A549 (cell line): ENCODE measurements around the gene PRR12. TPM values are rescaled to one million over a fixed set of nuclear protein-coding genes. Genes with fewer than 3 reads are reported as not detected.
A peak's percentile ranks its signal among the peaks of the same experiment; 100 is the strongest.

ENCODE experiments used
- ATAC-seq, 2 experiments: fragments of 200-7000 bp in 1 of 2; fragments of >200 bp in 1 of 2; cut with Nextera tagmentation in 1 of 2; cut with Tn5 transposase in 1 of 2; 3 replicates each; pipeline versions ENCODE4 v1.8.0 to v1.9.1; 2018 to 2020; ENCODE audit warnings: mild to moderate bottlenecking in 1 of 2, moderate library complexity in 1 of 2
- CTCF ChIA-PET: fragments of 300-600 bp; sonication (Branson Sonifier 250); formaldehyde crosslinking; extraction: SDS; loops from one replicate; lab custom pipeline; 2021; ENCODE audit warnings: antibody characterized with exemption, inconsistent platforms; lab: Yijun Ruan, JAX
- POLR2A ChIA-PET: fragments of 350-600 bp; formaldehyde crosslinking; extraction: SDS; loops from one replicate; lab custom pipeline; 2021; ENCODE audit warnings: antibody characterized with exemption, inconsistent platforms; lab: Yijun Ruan, JAX
- DNase-seq, 2 experiments: peaks; one replicate each; pipeline versions ENCODE4 v3.0.0 to v3.0.0-alpha.2; 2011 to 2016; ENCODE audit warnings: low read depth in 1 of 2, low spot score in 1 of 2
- FAIRE-seq: peaks from 2 replicates; lab custom pipeline; 2011; peaks lifted over from hg19 to GRCh38; lab: Jason Lieb, UNC
- H3K27ac ChIP-seq, 2 experiments: fragments of >200 bp; sonication (Bioruptor Twin); formaldehyde crosslinking; 3 replicates each; pipeline ENCODE4 v1.5.1; 2016 to 2017
- H3K4me1 ChIP-seq: fragments of >200 bp; sonication (Bioruptor Twin); formaldehyde crosslinking; 3 replicates; pipeline ENCODE4 v1.6.1; 2016
- H3K4me2 ChIP-seq: fragments of >200 bp; sonication (Bioruptor Twin); formaldehyde crosslinking; 3 replicates; pipeline ENCODE4 v1.6.1; 2016
- H3K4me3 ChIP-seq: fragments of >200 bp; sonication (Bioruptor Twin); formaldehyde crosslinking; 3 replicates; pipeline ENCODE4 v1.5.1; 2016
- H3K9me3 ChIP-seq: fragments of >200 bp; sonication (Bioruptor Twin); formaldehyde crosslinking; 3 replicates; pipeline ENCODE4 v1.6.1; 2016
- BCL3 ChIP-seq: fragments of >200 bp; sonication (Bioruptor Twin); formaldehyde crosslinking; IDR thresholded peaks from 3 replicates; pipeline ENCODE4 v1.6.1; 2016
- CEBPB ChIP-seq, 2 experiments: fragments of >200 bp in 1 of 2; sonication (Bioruptor Twin) in 1 of 2; formaldehyde crosslinking in 1 of 2; IDR thresholded peaks; 2 replicates each; pipeline ENCODE4 v1.6.1; 2012 to 2016
- CHD2 ChIP-seq: fragments of 150-350 bp; IDR thresholded peaks from 2 replicates; pipeline ENCODE4 v1.6.1; 2014; ENCODE audit warnings: low read length; ENCODE audit not compliant: partially characterized antibody
- CHD4 ChIP-seq: fragments of 200-600 bp; sonication (generic); IDR thresholded peaks from 2 replicates; pipeline ENCODE4 v1.6.1; 2016; ENCODE audit warnings: antibody characterized with exemption, mild to moderate bottlenecking, borderline replicate concordance
- E2F6 ChIP-seq: IDR thresholded peaks from 2 replicates; pipeline ENCODE4 v1.6.1; 2012; ENCODE audit warnings: low read depth, borderline replicate concordance
- EHF ChIP-seq: fragments of 250-450 bp; sonication (Bioruptor Pico); IDR thresholded peaks from 2 replicates; pipeline ENCODE4 v1.5.0; 2020; ENCODE audit warnings: mild to moderate bottlenecking
- EHMT2 ChIP-seq: fragments of 200-600 bp; sonication (generic); IDR thresholded peaks from 2 replicates; pipeline ENCODE4 v1.6.1; 2016; ENCODE audit warnings: antibody characterized with exemption, low read depth, mild to moderate bottlenecking, moderate library complexity
- EP300 ChIP-seq, 2 experiments: fragments of >200 bp; sonication (Bioruptor Twin); formaldehyde crosslinking; IDR thresholded peaks; 2 replicates in 1 of 2; 3 replicates in 1 of 2; pipeline ENCODE4 v1.6.1; 2016 to 2017
- FOSB ChIP-seq: fragments of 250-450 bp; sonication (Bioruptor Pico); IDR thresholded peaks from 2 replicates; pipeline ENCODE4 v1.5.0; 2020; ENCODE audit warnings: mild to moderate bottlenecking, moderate library complexity
- FOXS1 ChIP-seq: fragments of 250-450 bp; sonication (Bioruptor Pico); IDR thresholded peaks from 2 replicates; pipeline ENCODE4 v1.5.0; 2020; ENCODE audit warnings: mild to moderate bottlenecking, moderate library complexity
- HDAC2 ChIP-seq: fragments of 200-600 bp; sonication (generic); IDR thresholded peaks from 2 replicates; pipeline ENCODE4 v1.6.1; 2016
- HES2 ChIP-seq: fragments of >200 bp; sonication (Bioruptor Twin); formaldehyde crosslinking; IDR thresholded peaks from 2 replicates; pipeline ENCODE4 v1.6.1; 2016
- HEYL ChIP-seq: fragments of 250-450 bp; sonication (Bioruptor Pico); IDR thresholded peaks from 2 replicates; pipeline ENCODE4 v1.8.0; 2021; ENCODE audit warnings: mild to moderate bottlenecking, moderate library complexity
- JUN ChIP-seq, 2 experiments: fragments of >200 bp; sonication (Bioruptor Twin); formaldehyde crosslinking; IDR thresholded peaks; 2 replicates in 1 of 2; 3 replicates in 1 of 2; pipeline ENCODE4 v1.6.1; 2016 to 2017
- MAFK ChIP-seq: fragments of 450-650 bp; IDR thresholded peaks from 2 replicates; pipeline ENCODE4 v1.6.1; 2014; ENCODE audit not compliant: partially characterized antibody
- MAX ChIP-seq: IDR thresholded peaks from 2 replicates; pipeline ENCODE4 v1.6.1; 2012
- PBX3 ChIP-seq: IDR thresholded peaks from 2 replicates; pipeline ENCODE4 v1.6.1; 2012
- PHF8 ChIP-seq: fragments of 200-600 bp; sonication (generic); IDR thresholded peaks from 2 replicates; pipeline ENCODE4 v1.6.1; 2016; ENCODE audit warnings: low read depth, mild to moderate bottlenecking, antibody characterized with exemption, moderate library complexity, borderline replicate concordance
- POLR2A ChIP-seq: IDR thresholded peaks from 2 replicates; pipeline ENCODE4 v1.6.1; 2012; ENCODE audit warnings: mild to moderate bottlenecking, low read length
- RAD21 ChIP-seq, 2 experiments: fragments of >200 bp in 1 of 2; sonication (Bioruptor Twin) in 1 of 2; formaldehyde crosslinking in 1 of 2; IDR thresholded peaks in 1 of 2; conservative IDR thresholded peaks in 1 of 2; 2 replicates in 1 of 2; 3 replicates in 1 of 2; pipeline ENCODE4 v1.6.1; 2012 to 2018; ENCODE audit warnings: inconsistent platforms in 1 of 2
- RCOR1 ChIP-seq: fragments of 150-350 bp; IDR thresholded peaks from 2 replicates; pipeline ENCODE4 v1.6.1; 2014; ENCODE audit warnings: antibody characterized with exemption, low read length, low read depth
- RFX5 ChIP-seq: fragments of 450-650 bp; IDR thresholded peaks from 2 replicates; pipeline ENCODE4 v1.7.1; 2014; ENCODE audit warnings: antibody characterized with exemption, mild to moderate bottlenecking, moderate library complexity
- RNF2 ChIP-seq: fragments of 200-600 bp; sonication (generic); IDR thresholded peaks from 2 replicates; pipeline ENCODE4 v1.6.1; 2016; ENCODE audit warnings: low read depth, mild to moderate bottlenecking, antibody characterized with exemption, moderate library complexity, borderline replicate concordance
- SREBF2 ChIP-seq: fragments of 450-650 bp; IDR thresholded peaks from 2 replicates; pipeline ENCODE4 v1.6.1; 2014; ENCODE audit warnings: mild to moderate bottlenecking, moderate library complexity
- TFCP2L1 ChIP-seq: fragments of 250-450 bp; sonication (Bioruptor Pico); IDR thresholded peaks from 2 replicates; pipeline ENCODE4 v1.5.0; 2021; ENCODE audit warnings: mild to moderate bottlenecking
- TP53 ChIP-seq: fragments of 250-450 bp; sonication (Bioruptor Pico); IDR thresholded peaks from 2 replicates; pipeline ENCODE4 v1.5.0; 2021; ENCODE audit warnings: mild to moderate bottlenecking, moderate library complexity
- ZC3H11A ChIP-seq: fragments of 450-650 bp; IDR thresholded peaks from 2 replicates; pipeline ENCODE4 v1.6.1; 2014; ENCODE audit warnings: antibody characterized with exemption, mild to moderate bottlenecking
- ZFP36 ChIP-seq: fragments of 450-650 bp; IDR thresholded peaks from 2 replicates; pipeline ENCODE4 v1.6.1; 2014; ENCODE audit warnings: borderline replicate concordance; ENCODE audit not compliant: partially characterized antibody
- ZNF302 ChIP-seq: fragments of 250-450 bp; sonication (Bioruptor Pico); IDR thresholded peaks from 2 replicates; pipeline ENCODE4 v1.9.0; 2021; ENCODE audit warnings: inconsistent platforms, mild to moderate bottlenecking, moderate library complexity
- ZSCAN20 ChIP-seq: fragments of 250-450 bp; sonication (Bioruptor Pico); IDR thresholded peaks from 2 replicates; pipeline ENCODE4 v1.8.0; 2022; ENCODE audit warnings: mild to moderate bottlenecking, moderate library complexity
- WGBS: methylation state at CpG from one replicate; pipeline ENCODE4 v1.1.6; 2017; ENCODE audit errors: missing lambda C conversion rate; 5-methylcytosine and 5-hydroxymethylcytosine counted together
- polyA plus RNA-seq, 4 experiments: library from polyadenylated mRNA; depleted of rRNA in 3 of 4; stranded (reverse); fragments of >200 nt; fragmentation: RNase III in 1 of 4; extraction: RNeasy Plus Mini Kit Qiagen cat#74134 plus additional on column Dnase treatment in 1 of 4; gene quantifications; 2 replicates in 3 of 4; 3 replicates in 1 of 4; pipeline ENCODE4 v1.2.3, GENCODE V29; 2011 to 2017

PRR12 gene
- polyA plus RNA-seq, 2 of the 4 experiments (the other 2 are of a cell fraction), result 0.78 to 15.6 TPM

- ATAC-seq, result peak; percentile 6 to 12; a peak in 4 of 6 replicates
Observed at GRCh38 chr19:49579947-49580263, 11.1 kb upstream of the PRR12 start.

GRCh38 chr19:49580264-49581006, 10.5 kb upstream of the PRR12 start, which contains the start of gene NOSIP:
Gene NOSIP (minus strand): TSS chr19:49580556. CDS start chr19:49560691, 19,865 bp downstream.
- peak within 1 kb of the TSS; percentile 63 for H3K4me3 ChIP-seq
- FAIRE-seq (peak; percentile 68), ATAC-seq (peak; percentile 98 to 99), DNase-seq (peak; percentile 94 to 99)
- ChIA-PET CTCF (interaction anchor here (0.7 to 16.1 kb wide), 16 partner anchors 9 to 135 kb away, joined by 3 to 426 read pairs (median 4); partner anchors contain the start of genes FLT3LG and PRR12), POLR2A (interaction anchor here (0.7 to 2.8 kb wide), 15 partner anchors 9 to 127 kb away, joined by 3 to 30 read pairs (median 5); partner anchors contain the start of genes ALDH16A1, RPS11, RRAS and SCAF1)
- no peaks in the 10 kb centered on the region for H3K9me3 ChIP-seq
- H3K4me1 ChIP-seq, result peaks cover 8% of the 10 kb centered on the region; the same call in 2 of the 3 replicates
- peak within 1 kb of the TSS; percentile 68 to 88 for H3K27ac ChIP-seq
- peak within 1 kb of the TSS; percentile 80 for H3K4me2 ChIP-seq
- 2% methylated on average over 31 of the region's 31 CpGs for WGBS
- no peak for TF ChIP-seq TP53
- TF ChIP-seq POLR2A, result peak; percentile 99
- peak; percentile 58; the same call in 1 of the 2 replicates for TF ChIP-seq PHF8
- TF ChIP-seq RAD21 (conservative IDR thresholded peaks at IDR 0.05 in 1 of 2, IDR thresholded peaks at IDR 0.05 in 1 of 2), result 0 out of 5 replicates have a peak, but pooled peaks of 1 of the 2 experiments have one; percentile 4
- TF ChIP-seq BCL3, result peak; percentile 94; the same call in 2 of the 3 replicates
- TF ChIP-seq HEYL (CRISPR knock-in tag), result no peak
- TF ChIP-seq FOSB (CRISPR knock-in tag), result no peak; the same call in 1 of the 2 replicates
- peak in 1 of 2 experiments; percentile 72; a peak in 1 of 4 replicates for TF ChIP-seq CEBPB (IDR thresholded peaks at IDR 0.05)
- no peak for TF ChIP-seq FOXS1 (CRISPR knock-in tag)
- 0 out of 2 replicates have a peak, but pooled peaks have one; percentile 34 for TF ChIP-seq CHD4
- TF ChIP-seq SREBF2, result peak; percentile 13; the same call in 1 of the 2 replicates
- no peak for TF ChIP-seq EHF (CRISPR knock-in tag)
- peak; percentile 78 for TF ChIP-seq PBX3
- TF ChIP-seq RCOR1, result no peak
- TF ChIP-seq RFX5, result peak; percentile 54; the same call in 1 of the 2 replicates
- TF ChIP-seq ZFP36, result peak; percentile 65
- TF ChIP-seq MAX, result peak; percentile 88
- TF ChIP-seq HES2, result no peak
- peak; percentile 72 for TF ChIP-seq E2F6
- no peak for TF ChIP-seq EHMT2
- no peak for TF ChIP-seq EP300 (IDR thresholded peaks at IDR 0.05)
- peak; percentile 37; the same call in 1 of the 2 replicates for TF ChIP-seq ZC3H11A
- no peak for TF ChIP-seq RNF2
- peak; percentile 74 for TF ChIP-seq HDAC2
- TF ChIP-seq CHD2, result no peak
- peak; percentile 96 to 97 for TF ChIP-seq JUN (IDR thresholded peaks at IDR 0.05)
- TF ChIP-seq TFCP2L1, result no peak
- TF ChIP-seq ZSCAN20, result no peak
- no peak for TF ChIP-seq ZNF302 (CRISPR knock-in tag)

More at GRCh38 chr19:49579947-49580263, 11.1 kb upstream of the PRR12 start:
- DNase-seq, result no peak
- Histone ChIP-seq H3K4me2 (peak overlapping the region; percentile 80), H3K4me3 (peak overlapping the region; percentile 63), H3K4me1 (peaks cover 8% of the 10 kb centered on the region; the same call in 2 of the 3 replicates), H3K27ac (peak overlapping the region; percentile 68 to 88), H3K9me3 (no peaks in the 10 kb centered on the region)
- 7% methylated on average over 8 of the region's 8 CpGs for WGBS
- ChIA-PET POLR2A (interaction anchor here (0.7 to 2.8 kb wide), 11 partner anchors 10 to 127 kb away, joined by 3 to 30 read pairs (median 5); partner anchors contain the start of genes ALDH16A1, RPS11, RRAS and SCAF1), CTCF (interaction anchor here (0.7 to 16.1 kb wide), 12 partner anchors 9 to 135 kb away, joined by 3 to 426 read pairs (median 6); partner anchors contain the start of gene PRR12)
- FAIRE-seq, result no peak
- TF ChIP-seq MAFK, result no peak
- no peak for TF ChIP-seq MAX
- TF ChIP-seq FOSB (CRISPR knock-in tag), result no peak
- no peak for TF ChIP-seq SREBF2
- TF ChIP-seq TFCP2L1, result no peak; the same call in 1 of the 2 replicates
- TF ChIP-seq ZC3H11A, result no peak
- TF ChIP-seq TP53, result no peak
- TF ChIP-seq ZFP36, result no peak
